ENCODE measurements around the gene JAK1.

DNA sequence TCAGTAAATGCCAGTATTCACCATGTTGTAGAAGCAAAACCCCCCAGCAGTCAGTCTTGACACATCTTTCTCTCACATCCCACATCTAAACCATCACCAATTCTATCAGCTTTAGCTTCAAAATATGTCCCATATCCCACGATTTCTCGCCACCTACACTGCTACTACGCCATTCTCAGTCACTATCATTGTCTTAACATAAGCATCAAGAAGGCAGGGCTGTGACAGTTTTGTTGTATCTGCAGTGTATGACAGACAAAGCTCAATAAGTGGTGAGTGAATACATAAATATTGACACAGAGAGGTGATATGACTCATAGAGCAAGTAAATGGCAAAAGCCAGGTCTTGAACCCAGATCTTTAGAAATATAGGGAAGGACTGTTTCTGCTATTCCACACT is 59.9 kb downstream of the JAK1 start:
- TF ChIP-seq ZNF274 (IDR thresholded peaks at IDR 0.05; ENCODE audit: low read depth, low read length) (no peak), YY1 (IDR thresholded peaks at IDR 0.05; ENCODE audit: insufficient read depth, insufficient read length) (no peak)

Data from NT2/D1 (cell line).